ENCODE data around the gene RAET1E. TPM values are rescaled to one million over a fixed set of nuclear protein-coding genes. Genes with fewer than 3 reads are reported as not detected.

The RAET1E gene
- total and polyA plus RNA-seq, 4 donors: 0.56 to 0.98 (median 0.93) TPM

DNA sequence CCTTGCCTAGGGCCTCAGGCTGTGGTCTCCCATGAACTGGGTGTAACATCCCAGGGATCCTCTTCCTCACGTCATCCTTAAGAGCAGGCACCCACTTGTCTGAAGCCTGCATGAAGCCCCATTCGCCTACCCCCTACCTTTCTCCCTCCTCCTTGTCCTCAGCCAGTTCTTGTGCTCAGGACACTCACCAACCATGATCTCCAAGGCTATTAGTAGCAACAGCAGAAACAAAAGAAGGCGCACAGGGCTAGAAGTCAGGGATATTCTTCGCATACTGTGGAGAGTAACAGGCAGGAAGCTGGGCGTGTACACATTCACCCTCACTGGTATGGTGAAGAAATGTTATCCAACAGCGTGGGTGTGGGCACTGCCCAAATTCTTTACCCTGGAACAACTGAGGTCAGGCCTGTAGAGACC is 7.3 kb downstream of the RAET1E start:
- no peak for TF ChIP-seq CTCF (IDR thresholded peaks at IDR 0.05; ENCODE audit: control extremely low read depth, extremely low read depth)
- Histone ChIP-seq H3K9me3 (ENCODE audit: control insufficient read depth in 4 of 4, insufficient read depth in 3 of 4, low read length in 3 of 4) (no peaks in the 10 kb centered on the region), H3K9ac (ENCODE audit: insufficient read depth in 1 of 2, low read length in 2 of 2) (no peak overlapping the region), H3K4me1 (ENCODE audit: control insufficient read depth in 5 of 5, insufficient read depth in 5 of 5, low read length in 5 of 5) (peaks cover 1 to 8% (median 4%) of the 10 kb centered on the region in 5 donors), H3K27me3 (ENCODE audit: control insufficient read depth in 3 of 3, insufficient read depth in 3 of 3, low read length in 2 of 3) (no peaks in the 10 kb centered on the region), H3K27ac (ENCODE audit: low read depth in 1 of 2, low read length in 1 of 2) (peak overlapping the region in 1 of 2 donors; percentile 41), H3K4me3 (no peak overlapping the region), H3K36me3 (ENCODE audit: control insufficient read depth in 4 of 4, insufficient read depth in 4 of 4, low read length in 4 of 4) (no peaks in the 10 kb centered on the region)
- 56 to 76% methylated on average over 6 of the region's 6 CpGs for WGBS, 2 donors
- ATAC-seq (ENCODE audit: insufficient read depth, low FRiP score) (no peak), DNase-seq (no peak)

DNA sequence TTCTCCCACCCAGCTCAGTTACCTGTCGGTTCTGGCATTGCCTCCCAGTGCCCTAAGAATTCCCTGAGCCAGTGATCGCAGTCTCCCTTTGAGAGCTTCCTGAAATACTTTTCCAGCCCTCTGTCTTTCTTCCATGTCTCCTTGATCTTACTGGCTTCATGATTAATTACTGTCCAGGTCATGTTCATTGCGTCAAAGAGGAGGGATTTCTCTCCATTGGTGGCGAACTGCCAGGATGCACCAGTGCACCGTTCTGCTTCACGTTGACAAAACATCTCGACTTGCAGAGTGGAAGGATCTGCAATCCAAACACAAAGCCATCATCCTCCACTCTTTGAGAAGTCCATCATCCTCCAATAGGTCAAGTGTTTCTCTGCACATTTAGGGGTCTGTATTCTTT is 8.6 kb downstream of the RAET1E start:
- H3K27me3 ChIP-seq (ENCODE audit: control insufficient read depth in 3 of 3, insufficient read depth in 3 of 3, low read length in 2 of 3): no peaks in the 10 kb centered on the region
- no peak overlapping the region for H3K27ac ChIP-seq (ENCODE audit: low read depth in 1 of 2, low read length in 1 of 2)
- 86 to 87% methylated on average over 7 of the region's 7 CpGs for WGBS, 2 donors
- ATAC-seq (ENCODE audit: insufficient read depth, low FRiP score): no peak
- H3K36me3 ChIP-seq (ENCODE audit: control insufficient read depth in 4 of 4, insufficient read depth in 4 of 4, low read length in 4 of 4): no peaks in the 10 kb centered on the region
- H3K4me3 ChIP-seq: no peak overlapping the region
- H3K4me1 ChIP-seq (ENCODE audit: control insufficient read depth in 5 of 5, insufficient read depth in 5 of 5, low read length in 5 of 5): peaks cover 0 to 2% (median 0%) of the 10 kb centered on the region in 5 donors
- no peak for TF ChIP-seq CTCF (IDR thresholded peaks at IDR 0.05; ENCODE audit: control extremely low read depth, extremely low read depth)
- DNase-seq: no peak
- no peak overlapping the region for H3K9ac ChIP-seq (ENCODE audit: insufficient read depth in 1 of 2, low read length in 2 of 2)
- H3K9me3 ChIP-seq (ENCODE audit: control insufficient read depth in 4 of 4, insufficient read depth in 3 of 4, low read length in 3 of 4): no peaks in the 10 kb centered on the region

- no peaks in the 10 kb centered on the region for H3K36me3 ChIP-seq (ENCODE audit: control insufficient read depth in 4 of 4, insufficient read depth in 4 of 4, low read length in 4 of 4)
- WGBS, 2 donors: 41 to 49% methylated on average over 1 of the region's 1 CpG
- ATAC-seq (ENCODE audit: insufficient read depth, low FRiP score): no peak
- no peak for DNase-seq
- H3K4me1 ChIP-seq (ENCODE audit: control insufficient read depth in 5 of 5, insufficient read depth in 5 of 5, low read length in 5 of 5): peaks cover 0 to 8% (median 0%) of the 10 kb centered on the region in 5 donors
- no peak overlapping the region for H3K27ac ChIP-seq (ENCODE audit: low read depth in 1 of 2, low read length in 1 of 2)
- H3K9me3 ChIP-seq (ENCODE audit: control insufficient read depth in 4 of 4, insufficient read depth in 3 of 4, low read length in 3 of 4): no peaks in the 10 kb centered on the region
- no peak overlapping the region for H3K4me3 ChIP-seq
- no peak overlapping the region for H3K9ac ChIP-seq (ENCODE audit: insufficient read depth in 1 of 2, low read length in 2 of 2)
- no peaks in the 10 kb centered on the region for H3K27me3 ChIP-seq (ENCODE audit: control insufficient read depth in 3 of 3, insufficient read depth in 3 of 3, low read length in 2 of 3)
- no peak for TF ChIP-seq CTCF (IDR thresholded peaks at IDR 0.05; ENCODE audit: control extremely low read depth, extremely low read depth)
Observed at GRCh38 chr6:149888659-149889058, 9.3 kb downstream of the RAET1E start.

DNA sequence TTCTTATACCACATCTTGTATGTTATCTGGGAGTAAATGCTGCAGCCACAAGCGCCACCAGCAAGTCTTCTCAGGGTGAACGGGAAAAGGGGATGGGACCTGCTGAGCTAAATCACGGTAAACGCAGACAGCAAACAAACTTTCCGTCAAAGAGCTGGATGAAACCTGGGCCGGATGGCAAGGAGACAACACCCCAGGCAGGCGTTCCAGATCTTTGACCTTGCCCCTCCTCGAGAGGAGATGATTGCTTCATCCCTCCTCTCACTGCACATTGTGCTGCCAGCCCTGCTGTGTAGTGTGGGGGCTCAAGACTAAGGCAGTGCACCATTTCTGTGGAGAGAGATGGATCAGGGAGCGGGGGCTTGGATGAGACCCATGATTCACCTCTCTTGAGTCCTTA is 9.8 kb downstream of the RAET1E start:
- Histone ChIP-seq H3K9me3 (ENCODE audit: control insufficient read depth in 4 of 4, insufficient read depth in 3 of 4, low read length in 3 of 4) (no peaks in the 10 kb centered on the region), H3K36me3 (ENCODE audit: control insufficient read depth in 4 of 4, insufficient read depth in 4 of 4, low read length in 4 of 4) (no peaks in the 10 kb centered on the region), H3K27ac (ENCODE audit: low read depth in 1 of 2, low read length in 1 of 2) (no peak overlapping the region), H3K4me1 (ENCODE audit: control insufficient read depth in 5 of 5, insufficient read depth in 5 of 5, low read length in 5 of 5) (peaks cover 0 to 8% (median 0%) of the 10 kb centered on the region in 5 donors), H3K9ac (ENCODE audit: insufficient read depth in 1 of 2, low read length in 2 of 2) (no peak overlapping the region), H3K4me3 (no peak overlapping the region), H3K27me3 (ENCODE audit: control insufficient read depth in 3 of 3, insufficient read depth in 3 of 3, low read length in 2 of 3) (no peaks in the 10 kb centered on the region)
- WGBS, 2 donors: 74 to 93% methylated on average over 9 of the region's 9 CpGs
- no peak for TF ChIP-seq CTCF (IDR thresholded peaks at IDR 0.05; ENCODE audit: control extremely low read depth, extremely low read depth)
- no peak for DNase-seq
- peak; percentile 35 for ATAC-seq (ENCODE audit: insufficient read depth, low FRiP score)

Data from lung (tissue), 12 donors.